Esophagus (tissue), 2 donors: ENCODE measurements around the gene POGLUT2. TPM values are rescaled to one million over a fixed set of nuclear protein-coding genes. Genes with fewer than 3 reads are reported as not detected.

ENCODE experiments used
- H3K27ac ChIP-seq, 2 donors: one replicate each; pipeline ENCODE4 v1.5.1; 2013; ENCODE audit warnings: low read depth in 2 of 2, mild to moderate bottlenecking in 2 of 2, inconsistent platforms in 1 of 2, low read length in 1 of 2, moderate library complexity in 1 of 2
- H3K27me3 ChIP-seq, 2 donors: one replicate each; pipeline ENCODE4 v1.6.1; 2013; ENCODE audit warnings: low read length in 2 of 2, control low read depth in 1 of 2, mild to moderate bottlenecking in 1 of 2; ENCODE audit not compliant: insufficient read depth in 2 of 2, control insufficient read depth in 1 of 2
- H3K36me3 ChIP-seq, 2 donors: one replicate each; pipeline ENCODE4 v1.6.1; 2013; ENCODE audit warnings: low read length in 1 of 2; ENCODE audit not compliant: control insufficient read depth in 2 of 2, insufficient read depth in 2 of 2
- H3K4me1 ChIP-seq, 2 donors: one replicate each; pipeline ENCODE4 v1.6.1; 2013; ENCODE audit warnings: low read length in 1 of 2; ENCODE audit not compliant: control insufficient read depth in 2 of 2, insufficient read depth in 2 of 2
- H3K4me3 ChIP-seq, 2 donors: one replicate each; pipeline ENCODE4 v1.5.1; 2013; ENCODE audit warnings: low read length in 2 of 2, mild to moderate bottlenecking in 2 of 2, low read depth in 1 of 2, moderate library complexity in 1 of 2
- H3K9me3 ChIP-seq, 2 donors: one replicate each; pipeline ENCODE4 v1.6.1; 2013; ENCODE audit warnings: mild to moderate bottlenecking in 2 of 2, low read depth in 1 of 2, low read length in 1 of 2, moderate library complexity in 1 of 2; ENCODE audit not compliant: control insufficient read depth in 2 of 2, insufficient read depth in 1 of 2
- WGBS, 2 donors: extraction: QIAGEN DNeasy Blood & Tissue Kit; methylation state at CpG; one replicate each; pipeline ENCODE4 v1.1.7; 2013; 5-methylcytosine and 5-hydroxymethylcytosine counted together
- polyA plus RNA-seq, 2 donors: library from polyadenylated mRNA; stranded (reverse); fragments of 200-250 nt; gene quantifications; one replicate each; pipeline ENCODE4 v1.2.3, GENCODE V29; 2013
- donor health status: healthy with polysubstance abuse.
- donor health status: Bipolar disorder and iron deficiency.

POGLUT2 gene
- polyA plus RNA-seq: 1 to 10 TPM in 1 of 2 donors, under 1 TPM in 1; 0.61 to 1.5 TPM

DNA sequence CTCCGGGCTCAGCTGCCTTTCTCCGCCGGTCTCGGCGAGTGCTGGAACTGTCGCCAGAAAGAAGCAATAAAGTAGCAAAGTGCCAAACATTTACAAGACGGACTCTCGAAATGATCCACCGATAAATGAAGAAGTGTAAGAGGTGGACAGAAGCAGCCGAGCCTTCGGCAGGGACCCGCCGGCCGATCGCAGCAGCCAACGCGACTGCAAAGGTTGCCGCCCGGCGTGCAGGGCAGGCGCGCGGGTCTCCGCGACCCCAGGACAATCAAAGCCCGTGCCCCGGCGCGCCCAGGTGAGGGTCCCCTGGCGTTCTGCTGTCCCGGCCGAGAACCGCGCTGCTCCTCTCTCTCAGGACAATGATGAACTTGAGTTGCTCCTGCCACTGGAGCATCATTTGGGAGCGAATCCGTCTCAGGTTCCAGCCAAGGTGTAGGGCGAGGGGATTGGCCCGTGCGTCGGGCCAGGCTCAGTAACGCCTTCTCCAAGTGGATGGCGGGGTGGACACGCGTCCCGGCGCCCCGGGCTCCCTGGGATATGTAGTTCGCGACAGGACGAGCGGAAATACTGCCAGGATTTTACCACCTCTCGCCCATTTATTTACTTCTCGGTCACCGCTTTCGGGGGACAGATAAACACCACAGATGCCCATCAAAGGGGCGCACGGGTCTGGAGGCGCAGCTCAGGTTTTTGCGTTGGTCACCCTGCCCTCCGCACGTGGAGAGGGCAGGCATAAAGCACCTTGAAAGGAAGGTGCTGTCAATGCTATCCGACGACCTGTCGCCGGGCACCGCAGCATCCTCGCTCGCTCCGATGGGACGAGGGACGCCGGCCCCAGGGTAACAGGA lies at the start of gene POGLUT2, which contains the start of gene BIVM:
TSS of gene POGLUT2 (minus strand) at position 396 of the 845 bp plus-strand sequence. CDS start at position 90, 306 bp downstream.
TSS of gene BIVM (plus strand) at position 539 of the 845 bp plus-strand sequence. CDS start 8,149 bp downstream, outside the sequence.
- Histone ChIP-seq H3K4me1 (peaks cover 0 to 2% of the 10 kb centered on the region in 2 donors), H3K9me3 (no peaks in the 10 kb centered on the region), H3K36me3 (no peaks in the 10 kb centered on the region), H3K4me3 (peak within 1 kb of the TSS; percentile 59 to 76), H3K27me3 (no peaks in the 10 kb centered on the region), H3K27ac (peak within 1 kb of the TSS; percentile 58 to 73)
- 0% methylated on average over 70 to 72 of the region's 72 CpGs for WGBS, 2 donors

DNA sequence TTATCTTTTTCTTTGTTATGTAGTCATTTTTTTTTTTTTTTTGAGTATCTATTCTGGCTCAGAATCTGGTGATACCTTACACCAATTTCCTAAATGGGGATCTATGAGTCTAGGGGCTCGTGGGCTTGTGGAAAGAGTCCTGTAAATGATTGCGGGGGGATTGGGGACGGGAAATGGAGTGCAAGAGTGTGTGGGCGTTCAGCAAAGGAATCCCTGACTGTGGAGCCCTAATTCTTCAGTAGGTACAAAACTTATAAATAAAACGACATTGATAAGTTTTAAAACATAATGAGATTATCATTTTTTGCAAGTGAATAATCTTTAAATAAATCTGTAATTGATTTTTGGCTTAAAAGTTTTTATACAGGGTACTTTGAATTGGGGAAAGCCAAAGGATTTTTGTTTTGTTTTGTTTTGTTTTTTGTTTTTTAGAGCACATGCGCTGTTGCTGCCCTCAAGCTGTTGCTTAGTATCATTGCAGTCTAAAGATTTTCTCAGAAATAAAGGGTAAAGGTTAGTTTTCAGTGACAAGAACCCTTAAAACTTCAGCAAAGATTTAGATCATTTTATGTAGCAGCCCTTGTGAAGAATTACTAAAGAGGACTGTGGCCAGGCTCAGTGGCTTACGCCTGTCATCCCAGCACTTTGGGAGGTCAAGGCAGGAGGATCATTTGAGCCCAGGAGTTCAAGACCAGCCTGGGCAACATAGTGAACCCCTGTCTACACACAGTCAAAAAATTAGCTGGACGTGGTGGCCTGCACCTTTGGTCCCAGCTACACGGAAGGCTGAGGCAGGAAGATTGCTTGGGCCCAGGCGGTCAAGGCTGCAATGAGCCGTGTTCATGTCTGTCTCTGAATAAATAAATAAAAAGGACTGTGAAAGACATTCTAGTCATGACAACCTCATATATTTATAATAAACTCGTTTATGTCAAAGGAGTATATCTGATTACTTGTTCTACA lies 48.8 kb upstream of the POGLUT2 start:
- 19 to 20% methylated on average over 12 of the region's 12 CpGs for WGBS, 2 donors
- Histone ChIP-seq H3K27ac (peak overlapping the region; percentile 66 to 77), H3K36me3 (no peaks in the 10 kb centered on the region), H3K27me3 (no peaks in the 10 kb centered on the region), H3K4me1 (no peaks in the 10 kb centered on the region), H3K4me3 (peak overlapping the region in 1 of 2 donors; percentile 91), H3K9me3 (no peaks in the 10 kb centered on the region)

DNA sequence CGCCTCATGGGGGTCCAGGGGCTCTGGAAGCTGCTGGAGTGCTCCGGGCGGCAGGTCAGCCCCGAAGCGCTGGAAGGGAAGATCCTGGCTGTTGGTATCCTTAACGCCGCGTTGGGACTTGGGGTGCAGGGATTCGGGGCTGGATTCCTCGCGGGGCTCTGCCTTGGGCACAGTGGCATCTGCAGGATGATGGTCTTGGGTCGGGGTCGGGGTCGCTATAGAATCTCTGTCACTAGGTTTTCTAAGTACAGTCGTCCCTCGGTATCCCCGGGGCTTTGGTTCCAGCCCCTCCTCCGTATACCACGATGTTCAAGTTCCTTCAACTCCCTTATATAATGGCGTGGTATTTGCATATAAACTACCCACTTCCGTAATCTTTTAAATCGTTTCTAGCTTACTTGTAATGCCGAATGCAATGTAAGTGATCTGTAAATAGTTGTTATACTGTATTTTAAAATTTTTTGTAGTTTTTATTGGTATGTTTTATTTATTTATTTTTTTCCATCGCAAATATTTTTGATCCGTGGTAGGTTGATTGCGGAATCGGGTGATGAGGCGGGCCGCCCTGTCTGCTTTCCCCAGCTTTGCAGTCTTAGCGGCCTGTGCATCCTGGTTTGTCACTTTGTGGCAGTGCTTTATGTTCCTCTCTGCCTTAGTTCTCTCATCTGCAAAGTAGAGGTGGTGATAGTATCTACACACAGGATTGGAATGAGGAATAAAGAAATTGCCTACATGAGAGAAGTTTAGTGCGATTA lies 47.7 kb upstream of the POGLUT2 start:
- Histone ChIP-seq H3K4me1 (no peaks in the 10 kb centered on the region), H3K4me3 (peak overlapping the region; percentile 91 to 93), H3K9me3 (no peaks in the 10 kb centered on the region), H3K27me3 (no peaks in the 10 kb centered on the region), H3K36me3 (no peaks in the 10 kb centered on the region), H3K27ac (peak overlapping the region; percentile 99)
- 0% methylated on average over 31 of the region's 31 CpGs for WGBS, 2 donors

DNA sequence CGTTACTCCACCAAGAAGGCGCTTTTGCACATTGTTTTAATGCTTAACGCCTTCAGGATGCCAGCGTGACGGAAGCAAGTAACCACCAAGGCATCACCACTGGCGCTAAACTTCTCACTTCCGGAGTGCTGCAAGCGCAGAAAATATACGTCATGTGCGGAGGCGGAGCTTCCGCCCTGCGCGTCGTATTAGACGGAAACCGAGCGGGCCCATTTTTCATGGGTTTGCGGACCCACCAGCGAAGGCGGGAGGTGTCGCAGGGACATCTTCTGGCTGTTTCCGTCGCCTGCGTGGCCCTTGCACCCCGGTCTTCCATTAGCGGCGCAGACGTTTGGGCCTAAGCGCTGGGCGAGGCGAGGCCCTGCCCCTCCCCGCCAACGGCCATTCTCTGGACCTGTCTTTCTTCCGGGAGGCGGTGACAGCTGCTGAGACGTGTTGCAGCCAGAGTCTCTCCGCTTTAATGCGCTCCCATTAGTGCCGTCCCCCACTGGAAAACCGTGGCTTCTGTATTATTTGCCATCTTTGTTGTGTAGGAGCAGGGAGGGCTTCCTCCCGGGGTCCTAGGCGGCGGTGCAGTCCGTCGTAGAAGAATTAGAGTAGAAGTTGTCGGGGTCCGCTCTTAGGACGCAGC lies 47.0 kb upstream of the POGLUT2 start, which contains the start of gene ERCC5:
TSS of gene ERCC5 (plus strand) at position 403 of the 631 bp plus-strand sequence. CDS start 235 bp downstream, outside the sequence.
- Histone ChIP-seq H3K4me1 (no peaks in the 10 kb centered on the region), H3K27ac (peak within 1 kb of the TSS; percentile 99), H3K9me3 (no peaks in the 10 kb centered on the region), H3K36me3 (no peaks in the 10 kb centered on the region), H3K4me3 (peak within 1 kb of the TSS; percentile 91 to 93), H3K27me3 (no peaks in the 10 kb centered on the region)
- whole genome bisulfite sequencing, 2 donors: 1% methylated on average over 49 of the region's 49 CpGs

DNA sequence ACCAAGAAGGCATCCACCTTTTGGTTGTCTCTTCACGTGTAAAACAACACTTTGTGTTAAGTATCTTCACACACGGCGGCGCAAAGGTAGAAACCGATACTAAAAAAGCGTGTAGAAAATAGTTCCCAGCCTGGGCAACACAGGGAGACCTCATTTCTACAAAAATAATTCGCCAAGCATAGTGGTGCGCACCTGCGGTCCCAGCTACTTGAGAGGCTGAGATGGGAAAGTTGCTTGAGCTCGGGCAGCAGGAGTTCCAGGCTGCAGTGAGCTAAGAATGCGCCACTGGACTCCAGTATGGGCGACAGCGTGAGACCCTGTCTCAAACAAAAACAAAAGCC lies 46.5 kb upstream of the POGLUT2 start:
- H3K27me3 ChIP-seq: no peaks in the 10 kb centered on the region
- WGBS, 2 donors: 2 to 3% methylated on average over 13 of the region's 13 CpGs
- peak overlapping the region; percentile 99 for H3K27ac ChIP-seq
- H3K4me3 ChIP-seq: peak overlapping the region; percentile 91 to 93
- H3K36me3 ChIP-seq: no peaks in the 10 kb centered on the region
- no peaks in the 10 kb centered on the region for H3K4me1 ChIP-seq
- H3K9me3 ChIP-seq: no peaks in the 10 kb centered on the region

DNA sequence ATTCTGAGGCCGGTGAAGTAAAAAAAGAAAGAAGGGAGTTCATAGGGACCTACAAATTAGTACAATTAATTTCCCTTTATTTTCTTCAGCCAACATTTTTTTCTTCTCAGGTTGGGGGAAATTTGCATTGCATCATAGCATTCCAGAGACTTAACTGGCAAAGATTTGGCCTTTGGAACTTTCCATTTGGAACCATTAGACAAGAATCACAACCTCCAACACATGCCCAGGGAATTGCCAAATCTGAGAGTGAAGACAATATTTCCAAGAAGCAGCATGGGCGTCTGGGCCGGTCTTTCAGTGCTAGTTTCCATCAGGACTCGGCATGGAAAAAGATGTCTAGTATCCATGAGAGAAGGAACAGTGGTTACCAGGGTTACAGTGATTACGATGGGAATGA lies 40.7 kb upstream of the POGLUT2 start:
- H3K27me3 ChIP-seq: no peaks in the 10 kb centered on the region
- no peaks in the 10 kb centered on the region for H3K9me3 ChIP-seq
- no peak overlapping the region for H3K27ac ChIP-seq
- H3K4me1 ChIP-seq: no peaks in the 10 kb centered on the region
- WGBS, 2 donors: 86 to 87% methylated on average over 5 of the region's 5 CpGs
- H3K36me3 ChIP-seq: peaks cover 0 to 3% of the 10 kb centered on the region in 2 donors
- no peak overlapping the region for H3K4me3 ChIP-seq

DNA sequence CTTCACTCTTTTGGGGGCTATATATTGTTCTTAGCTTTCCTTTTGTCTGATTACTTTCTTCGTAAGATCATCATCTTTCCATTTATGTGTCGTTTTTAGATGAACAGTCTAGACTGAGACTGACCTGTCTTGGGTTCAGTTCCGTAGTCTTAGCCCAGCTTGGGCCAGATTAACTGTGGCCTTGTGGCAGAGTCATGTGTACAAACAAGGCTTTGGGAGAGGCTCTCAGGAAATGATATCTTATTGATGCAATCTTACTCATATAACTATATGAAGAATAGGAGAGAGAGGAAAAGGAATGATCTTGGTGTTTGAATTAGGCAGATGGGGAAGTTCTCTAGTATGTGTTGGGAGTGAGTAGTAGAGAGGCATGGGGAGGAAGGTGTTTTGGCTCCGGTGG lies 40.2 kb upstream of the POGLUT2 start:
- Histone ChIP-seq H3K36me3 (peaks cover 0 to 3% of the 10 kb centered on the region in 2 donors), H3K4me3 (no peak overlapping the region), H3K9me3 (no peaks in the 10 kb centered on the region), H3K27me3 (no peaks in the 10 kb centered on the region), H3K4me1 (no peaks in the 10 kb centered on the region), H3K27ac (no peak overlapping the region)
- WGBS, 2 donors: 47 to 48% methylated on average over 4 of the region's 4 CpGs

DNA sequence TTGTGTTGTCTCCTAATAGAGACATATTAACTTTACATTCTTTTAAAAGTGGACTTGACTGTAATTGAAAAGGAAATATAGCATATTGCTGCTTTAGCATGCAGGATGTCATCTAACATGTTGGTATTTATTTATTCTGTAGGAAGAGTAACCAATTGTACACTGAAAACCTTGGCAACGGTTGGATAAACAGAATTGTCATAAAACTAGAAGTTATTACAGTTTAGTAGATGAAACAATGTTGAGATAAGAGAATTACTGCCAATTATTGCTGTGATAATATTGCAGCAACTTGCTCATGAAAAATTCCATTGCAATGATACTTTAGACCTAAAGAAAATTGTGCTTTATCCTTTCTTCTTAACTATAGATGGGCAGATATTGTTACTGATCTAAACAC lies 39.5 kb upstream of the POGLUT2 start:
- Histone ChIP-seq H3K36me3 (peaks cover 0 to 3% of the 10 kb centered on the region in 2 donors), H3K4me3 (no peak overlapping the region), H3K9me3 (no peaks in the 10 kb centered on the region), H3K27me3 (no peaks in the 10 kb centered on the region), H3K27ac (no peak overlapping the region), H3K4me1 (no peaks in the 10 kb centered on the region)
- WGBS, 2 donors: 73 to 78% methylated on average over 1 of the region's 1 CpG
